ENCODE results near the gene HDAC4. TPM values are rescaled to one million over a fixed set of nuclear protein-coding genes. Genes with fewer than 3 reads are reported as not detected.
A peak's percentile ranks its signal among the peaks of the same experiment; 100 is the strongest.

Gene HDAC4
- total RNA-seq, 5 donors from 2014 or later (not counting 1 experiment from before 2014, with no cell fraction given): 44.8 to 80.2 (median 60.9) TPM

DNA sequence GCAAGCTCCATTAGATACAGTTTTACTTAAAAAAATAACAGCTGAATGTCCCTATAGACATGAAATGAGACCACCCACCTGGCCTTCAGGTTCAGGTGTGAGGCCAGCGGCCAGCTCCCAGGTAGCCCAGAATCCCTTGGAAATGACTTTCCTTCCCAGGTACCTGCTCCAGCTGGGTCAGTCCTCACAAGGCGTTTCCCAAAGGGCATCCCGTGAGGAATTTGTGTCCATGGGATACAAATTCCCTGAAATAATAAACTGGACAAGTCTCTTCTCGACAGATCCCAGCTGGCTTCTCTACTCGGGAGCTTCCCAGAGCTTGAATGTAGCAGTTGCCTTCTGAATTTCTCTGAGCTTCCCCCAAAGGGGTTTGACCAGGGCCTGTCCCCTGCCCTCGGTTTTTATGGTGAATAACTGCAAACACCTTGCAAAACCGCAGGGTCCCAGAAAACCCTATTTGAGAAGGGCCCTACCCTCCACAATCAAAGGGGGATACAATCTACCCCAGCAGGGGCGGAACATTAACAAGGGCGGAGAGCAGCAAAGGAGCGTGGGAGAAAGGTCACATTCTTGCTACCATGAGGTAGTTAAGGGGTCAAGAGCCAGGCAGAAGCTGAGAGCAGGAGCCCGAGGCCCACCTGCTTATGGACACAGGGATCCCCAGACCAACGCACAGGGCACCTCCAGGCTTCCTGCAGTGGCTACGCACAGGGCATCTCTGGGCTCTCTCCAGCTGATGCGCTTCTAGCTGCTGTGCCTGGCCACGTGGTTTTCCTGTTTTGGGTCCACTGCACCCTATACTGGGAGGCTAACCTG lies 107.7 kb downstream of the HDAC4 start:
- peaks cover 3% of the 10 kb centered on the region for H3K36me3 Mint-ChIP-seq
- no peaks in the 10 kb centered on the region for H3K9me3 ChIP-seq
- ChIA-PET CTCF (interaction anchor here in 1 of 2 donors (0.8 to 2.4 kb wide), 3 partner anchors 26 to 108 kb away, joined by 5 to 16 read pairs (median 6); partner anchors contain the start of gene HDAC4), POLR2A (interaction anchor here (0.6 to 1.0 kb wide), 4 partner anchors 10 to 111 kb away, joined by 3 read pairs; no protein-coding TSS in a partner anchor)
- peaks cover 0 to 4% of the 10 kb centered on the region in 2 donors for H3K36me3 ChIP-seq (ENCODE audit: control insufficient read depth in 2 of 2, extremely low read depth in 1 of 2, insufficient read depth in 1 of 2, low read length in 1 of 2)
- ATAC-seq (replicated peaks in 1 of 4) (no peak), DNase-seq (no peak)
- H3K27ac ChIP-seq (ENCODE audit: low read length): no peak overlapping the region
- H3K4me3 Mint-ChIP-seq: no peak overlapping the region
- peaks cover 43 to 67% of the 10 kb centered on the region in 2 experiments for H3K4me1 ChIP-seq (ENCODE audit: control insufficient read depth in 1 of 2, extremely low read depth in 1 of 2, insufficient read depth in 2 of 2, low read length in 2 of 2)
- H3K27ac Mint-ChIP-seq: peak overlapping the region; percentile 52 to 85
- H3K27me3 Mint-ChIP-seq: no peaks in the 10 kb centered on the region
- no peak overlapping the region for H3K4me3 ChIP-seq (ENCODE audit: control insufficient read depth in 1 of 2, extremely low read depth in 1 of 2, low read length in 1 of 2)
- H3K4me1 Mint-ChIP-seq: peaks cover 68 to 89% (median 82%) of the 10 kb centered on the region in 3 donors
- no peaks in the 10 kb centered on the region for H3K27me3 ChIP-seq (replicated peaks in 1 of 2; ENCODE audit: control insufficient read depth in 2 of 2, extremely low read depth in 1 of 2, insufficient read depth in 2 of 2, low read length in 1 of 2)
- WGBS (ENCODE audit: insufficient coverage): 89% methylated on average over 10 of the region's 15 CpGs
- no peaks in the 10 kb centered on the region for H3K9me3 Mint-ChIP-seq

DNA sequence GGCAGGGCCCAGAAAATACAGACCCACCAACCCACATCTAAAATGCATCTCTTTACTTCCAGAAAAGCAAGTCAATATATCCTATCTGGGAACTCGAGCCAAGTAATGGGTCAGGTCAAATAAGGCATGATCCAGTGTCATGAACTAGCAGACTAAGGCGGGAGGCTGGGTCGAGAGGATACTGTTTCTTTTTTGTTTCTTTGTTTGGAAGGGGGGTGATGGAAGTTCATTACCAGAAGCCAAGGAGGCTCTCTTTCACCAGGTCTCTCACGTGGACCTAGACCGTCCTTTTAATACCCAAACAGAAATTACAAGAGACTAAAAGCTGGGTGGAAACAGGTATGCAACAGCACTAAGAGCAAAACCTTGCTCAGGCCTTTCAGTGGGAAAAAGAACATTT lies 108.3 kb downstream of the HDAC4 start:
- H3K27ac Mint-ChIP-seq: peak overlapping the region in 1 of 2 donors; percentile 48
- H3K36me3 Mint-ChIP-seq: peaks cover 3% of the 10 kb centered on the region
- POLR2A ChIA-PET: interaction anchor here (0.6 to 1.0 kb wide), 3 partner anchors 11 to 28 kb away, joined by 3 read pairs; no protein-coding TSS in a partner anchor

DNA sequence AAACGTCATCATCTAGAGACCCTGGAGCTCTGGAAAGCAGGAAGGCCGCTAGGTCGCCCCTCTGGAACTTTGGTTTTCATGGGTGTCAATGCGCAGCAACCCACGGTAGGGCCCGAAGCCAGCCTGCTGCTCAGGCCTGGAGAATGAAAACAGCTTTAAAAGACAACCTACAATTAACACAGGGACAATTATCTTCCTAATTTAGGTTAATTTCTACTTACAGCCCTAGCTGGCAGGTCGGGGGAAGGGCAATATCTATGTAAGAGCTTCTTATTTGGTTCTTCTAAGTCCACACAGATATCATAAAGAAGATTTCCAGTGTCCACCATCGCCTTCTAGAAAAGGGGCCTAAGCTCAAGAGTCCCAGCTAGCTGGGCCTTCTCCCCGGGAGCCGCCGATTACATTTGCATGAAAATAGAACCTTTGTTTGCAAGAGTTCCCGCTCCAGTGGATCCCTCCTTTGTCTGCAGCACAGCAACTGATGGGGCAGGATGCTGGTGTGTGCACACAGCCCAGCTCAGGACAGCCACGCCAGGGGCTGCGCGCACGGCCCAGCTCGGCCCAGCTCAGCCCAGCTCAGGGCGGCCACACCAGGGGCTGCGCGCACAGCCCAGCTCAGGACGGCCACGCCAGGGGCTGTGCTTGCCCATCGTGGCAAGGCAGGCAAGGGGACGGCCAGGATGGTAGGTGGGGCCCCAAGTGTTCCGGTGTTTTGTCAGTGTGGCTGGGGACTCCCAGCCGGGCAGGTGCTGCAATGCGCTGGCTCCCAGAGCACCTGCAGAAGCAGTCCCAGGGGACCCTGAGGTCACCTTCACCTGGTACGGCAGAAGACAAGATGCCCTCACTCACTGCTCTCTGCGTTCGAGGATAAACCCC lies 109.1 kb downstream of the HDAC4 start:
- H3K27me3 ChIP-seq (replicated peaks in 1 of 2; ENCODE audit: control insufficient read depth in 2 of 2, extremely low read depth in 1 of 2, insufficient read depth in 2 of 2, low read length in 1 of 2): no peaks in the 10 kb centered on the region
- CTCF ChIA-PET: no interaction called here
- H3K9me3 Mint-ChIP-seq: no peaks in the 10 kb centered on the region
- H3K4me3 Mint-ChIP-seq: no peak overlapping the region
- no peak for DNase-seq
- H3K36me3 ChIP-seq (ENCODE audit: control insufficient read depth in 2 of 2, extremely low read depth in 1 of 2, insufficient read depth in 1 of 2, low read length in 1 of 2): peaks cover 0 to 4% of the 10 kb centered on the region in 2 donors
- no peak overlapping the region for H3K27ac ChIP-seq (ENCODE audit: low read length)
- no peaks in the 10 kb centered on the region for H3K9me3 ChIP-seq
- no peak for ATAC-seq (replicated peaks in 1 of 4)
- no peak overlapping the region for H3K27ac Mint-ChIP-seq
- POLR2A ChIA-PET: interaction anchor here in 1 of 2 donors (0.5 kb wide), 1 partner anchor 12 kb away, joined by 5 read pairs; no protein-coding TSS in a partner anchor
- H3K4me1 Mint-ChIP-seq: peaks cover 73 to 90% (median 82%) of the 10 kb centered on the region in 3 donors
- H3K36me3 Mint-ChIP-seq: peaks cover 3% of the 10 kb centered on the region
- no peak overlapping the region for H3K4me3 ChIP-seq (ENCODE audit: control insufficient read depth in 1 of 2, extremely low read depth in 1 of 2, low read length in 1 of 2)
- H3K4me1 ChIP-seq (ENCODE audit: control insufficient read depth in 1 of 2, extremely low read depth in 1 of 2, insufficient read depth in 2 of 2, low read length in 2 of 2): peaks cover 48 to 57% of the 10 kb centered on the region in 2 experiments
- H3K27me3 Mint-ChIP-seq: no peaks in the 10 kb centered on the region
- WGBS (ENCODE audit: insufficient coverage): 94% methylated on average over 23 of the region's 30 CpGs

More for the DNA sequence above, 108.3 kb downstream of the HDAC4 start:
- Histone ChIP-seq H3K4me3 (ENCODE audit: control insufficient read depth in 1 of 2, extremely low read depth in 1 of 2, low read length in 1 of 2) (no peak overlapping the region), H3K27ac (ENCODE audit: low read length) (no peak overlapping the region), H3K9me3 (no peaks in the 10 kb centered on the region), H3K27me3 (replicated peaks in 1 of 2; ENCODE audit: control insufficient read depth in 2 of 2, extremely low read depth in 1 of 2, insufficient read depth in 2 of 2, low read length in 1 of 2) (no peaks in the 10 kb centered on the region), H3K4me1 (ENCODE audit: control insufficient read depth in 1 of 2, extremely low read depth in 1 of 2, insufficient read depth in 2 of 2, low read length in 2 of 2) (peaks cover 47 to 61% of the 10 kb centered on the region in 2 experiments), H3K36me3 (ENCODE audit: control insufficient read depth in 2 of 2, extremely low read depth in 1 of 2, insufficient read depth in 1 of 2, low read length in 1 of 2) (peaks cover 0 to 4% of the 10 kb centered on the region in 2 donors)
- H3K4me1 Mint-ChIP-seq: peaks cover 68 to 90% (median 82%) of the 10 kb centered on the region in 3 donors
- no peaks in the 10 kb centered on the region for H3K27me3 Mint-ChIP-seq
- DNase-seq (no peak), ATAC-seq (replicated peaks in 1 of 4) (no peak)
- no peak overlapping the region for H3K4me3 Mint-ChIP-seq
- no CpG with 5 or more reads among the region's 5 CpGs for WGBS (ENCODE audit: insufficient coverage)
- CTCF ChIA-PET: no interaction called here
- H3K9me3 Mint-ChIP-seq: no peaks in the 10 kb centered on the region

DNA sequence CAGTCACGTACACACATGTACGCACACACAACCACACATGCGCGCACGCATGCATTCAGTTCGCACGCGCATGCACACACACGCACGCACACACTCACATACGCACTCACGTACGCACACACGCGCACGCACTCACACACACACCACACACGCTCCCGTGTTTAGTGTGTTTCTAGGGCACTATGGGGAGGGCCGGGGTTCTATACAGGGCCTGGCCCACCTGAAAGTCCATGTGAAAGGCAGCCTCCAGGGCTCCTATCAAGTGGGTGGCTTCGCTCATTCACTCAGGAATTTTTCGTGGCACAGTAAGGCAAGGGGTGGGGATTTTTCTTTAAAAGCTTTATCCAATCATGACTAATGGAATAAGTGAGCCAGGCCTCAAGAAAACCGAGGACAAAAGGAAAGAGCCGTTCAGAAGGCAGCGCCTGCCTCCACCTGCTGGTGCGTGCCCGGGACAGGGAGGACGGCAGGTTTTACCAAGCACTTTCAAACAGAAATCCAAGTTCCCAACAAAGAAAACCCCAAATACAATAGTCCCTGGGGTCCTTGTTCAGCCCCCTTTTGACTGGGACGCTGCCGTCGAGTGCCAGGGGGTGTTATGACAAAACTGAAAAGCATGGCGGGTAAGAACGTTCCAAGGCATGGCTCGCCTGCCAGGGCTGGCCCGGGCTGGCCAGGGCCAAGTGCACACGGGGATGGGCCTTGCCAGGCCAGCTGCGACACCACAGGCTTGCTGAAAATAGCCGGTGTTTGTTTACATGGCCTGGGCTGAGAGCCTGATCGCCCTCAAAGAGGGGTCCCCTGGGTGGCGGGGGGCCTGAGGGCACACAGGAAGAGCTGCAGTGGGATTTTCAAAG lies 110.0 kb downstream of the HDAC4 start:
- peak overlapping the region; percentile 57 to 99 for H3K27ac Mint-ChIP-seq
- no peak for ATAC-seq (replicated peaks in 1 of 4)
- Histone ChIP-seq H3K36me3 (ENCODE audit: control insufficient read depth in 2 of 2, extremely low read depth in 1 of 2, insufficient read depth in 1 of 2, low read length in 1 of 2) (peaks cover 0 to 4% of the 10 kb centered on the region in 2 donors), H3K4me3 (ENCODE audit: control insufficient read depth in 1 of 2, extremely low read depth in 1 of 2, low read length in 1 of 2) (no peak overlapping the region), H3K4me1 (ENCODE audit: control insufficient read depth in 1 of 2, extremely low read depth in 1 of 2, insufficient read depth in 2 of 2, low read length in 2 of 2) (peaks cover 48 to 55% of the 10 kb centered on the region in 2 experiments), H3K9me3 (no peaks in the 10 kb centered on the region), H3K27ac (ENCODE audit: low read length) (no peak overlapping the region), H3K27me3 (replicated peaks in 1 of 2; ENCODE audit: control insufficient read depth in 2 of 2, extremely low read depth in 1 of 2, insufficient read depth in 2 of 2, low read length in 1 of 2) (no peaks in the 10 kb centered on the region)
- H3K4me3 Mint-ChIP-seq: no peak overlapping the region
- no peak for DNase-seq
- 95% methylated on average over 34 of the region's 39 CpGs for WGBS (ENCODE audit: insufficient coverage)
- no peaks in the 10 kb centered on the region for H3K9me3 Mint-ChIP-seq
- H3K36me3 Mint-ChIP-seq: peaks cover 3% of the 10 kb centered on the region
- ChIA-PET CTCF (no interaction called here), POLR2A (interaction anchor here in 1 of 2 donors (0.5 kb wide), 1 partner anchor 13 kb away, joined by 5 read pairs; no protein-coding TSS in a partner anchor)
- no peaks in the 10 kb centered on the region for H3K27me3 Mint-ChIP-seq
- peaks cover 73 to 90% (median 82%) of the 10 kb centered on the region in 3 donors for H3K4me1 Mint-ChIP-seq

DNA sequence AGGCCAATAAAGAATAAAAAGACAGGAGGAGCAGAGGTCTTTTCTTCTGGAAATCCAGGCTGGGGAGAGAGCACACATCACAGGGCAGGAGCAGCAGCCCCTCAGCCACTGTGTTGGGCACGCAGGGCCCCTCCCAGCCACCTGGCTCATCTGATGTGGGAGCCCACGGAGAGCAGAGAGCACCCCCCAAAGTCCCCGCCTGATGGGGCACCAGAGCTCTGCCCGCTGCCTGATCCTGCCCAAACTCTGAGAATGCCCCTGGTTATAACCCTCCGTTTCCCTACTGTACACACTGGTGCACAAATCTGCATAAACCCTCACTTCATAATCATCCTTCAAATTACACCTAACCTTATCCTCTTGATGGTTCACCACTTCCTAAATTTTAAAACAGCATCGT lies 111.3 kb downstream of the HDAC4 start:
- H3K27ac ChIP-seq (ENCODE audit: low read length): peak overlapping the region; percentile 82
- no peaks in the 10 kb centered on the region for H3K9me3 Mint-ChIP-seq
- DNase-seq (peak in 23 of 35 experiments; percentile 29 to 70 (median 41)), ATAC-seq (replicated peaks in 1 of 4) (peak; percentile 40 to 69 (median 46))
- peak overlapping the region; percentile 98 to 99 for H3K27ac Mint-ChIP-seq
- H3K27me3 ChIP-seq (replicated peaks in 1 of 2; ENCODE audit: control insufficient read depth in 2 of 2, extremely low read depth in 1 of 2, insufficient read depth in 2 of 2, low read length in 1 of 2): peaks cover 0 to 2% of the 10 kb centered on the region in 2 experiments
- CTCF ChIA-PET: interaction anchor here in 1 of 2 donors (1.9 kb wide), 1 partner anchor 15 kb away, joined by 8 read pairs; no protein-coding TSS in a partner anchor
- no peaks in the 10 kb centered on the region for H3K9me3 ChIP-seq
- H3K36me3 ChIP-seq (ENCODE audit: control insufficient read depth in 2 of 2, extremely low read depth in 1 of 2, insufficient read depth in 1 of 2, low read length in 1 of 2): peaks cover 0 to 4% of the 10 kb centered on the region in 2 donors
- peaks cover 3% of the 10 kb centered on the region for H3K36me3 Mint-ChIP-seq
- WGBS (ENCODE audit: insufficient coverage): 9% methylated on average over 5 of the region's 6 CpGs
- H3K4me1 Mint-ChIP-seq: peaks cover 76 to 93% (median 85%) of the 10 kb centered on the region in 3 donors
- POLR2A ChIA-PET: no interaction called here
- no peaks in the 10 kb centered on the region for H3K27me3 Mint-ChIP-seq
- peaks cover 57 to 60% of the 10 kb centered on the region in 2 experiments for H3K4me1 ChIP-seq (ENCODE audit: control insufficient read depth in 1 of 2, extremely low read depth in 1 of 2, insufficient read depth in 2 of 2, low read length in 2 of 2)
- peak overlapping the region; percentile 22 to 49 for H3K4me3 ChIP-seq (ENCODE audit: control insufficient read depth in 1 of 2, extremely low read depth in 1 of 2, low read length in 1 of 2)
- peak overlapping the region; percentile 75 to 79 (median 77) for H3K4me3 Mint-ChIP-seq

Data from T-cell (primary cell).